Nephron progenitor cell (in vitro differentiated cells): ENCODE data around the gene KRT36.

Experiments used
- DNase-seq: peaks from one replicate; pipeline ENCODE4 v3.0.0; 2021
- H3K27ac Mint-ChIP-seq: 2 replicates; pipeline ENCODE4 v1.8.0; 2021; ENCODE audit warnings: mild to moderate bottlenecking, moderate library complexity, mixed read lengths
- H3K27me3 Mint-ChIP-seq: 2 replicates; pipeline ENCODE4 v1.8.0; 2021; ENCODE audit warnings: mild to moderate bottlenecking, low read depth, mixed read lengths; ENCODE audit not compliant: poor library complexity
- H3K36me3 Mint-ChIP-seq: 2 replicates; pipeline ENCODE4 v1.8.0; 2021; ENCODE audit warnings: low read depth, mixed read lengths
- H3K4me1 Mint-ChIP-seq: 2 replicates; pipeline ENCODE4 v1.8.0; 2021; ENCODE audit warnings: mixed read lengths
- H3K4me3 Mint-ChIP-seq: 2 replicates; pipeline ENCODE4 v1.8.0; 2021; ENCODE audit warnings: mild to moderate bottlenecking, moderate library complexity, mixed read lengths
- H3K9me3 Mint-ChIP-seq: 2 replicates; pipeline ENCODE4 v1.8.0; 2021; ENCODE audit warnings: mild to moderate bottlenecking, moderate library complexity, mixed read lengths
- TF ChIP-seq, protein P1 (sequence below): fragments of 200-600 bp; sonication (generic); IDR thresholded peaks from 2 replicates; pipeline ENCODE4 v1.5.0; 2021; ENCODE audit warnings: antibody characterized with exemption

Gene KRT36

GRCh38 chr17:41513168-41513547 is 23.4 kb upstream of the KRT36 start:
- TF ChIP-seq, protein P1, sequence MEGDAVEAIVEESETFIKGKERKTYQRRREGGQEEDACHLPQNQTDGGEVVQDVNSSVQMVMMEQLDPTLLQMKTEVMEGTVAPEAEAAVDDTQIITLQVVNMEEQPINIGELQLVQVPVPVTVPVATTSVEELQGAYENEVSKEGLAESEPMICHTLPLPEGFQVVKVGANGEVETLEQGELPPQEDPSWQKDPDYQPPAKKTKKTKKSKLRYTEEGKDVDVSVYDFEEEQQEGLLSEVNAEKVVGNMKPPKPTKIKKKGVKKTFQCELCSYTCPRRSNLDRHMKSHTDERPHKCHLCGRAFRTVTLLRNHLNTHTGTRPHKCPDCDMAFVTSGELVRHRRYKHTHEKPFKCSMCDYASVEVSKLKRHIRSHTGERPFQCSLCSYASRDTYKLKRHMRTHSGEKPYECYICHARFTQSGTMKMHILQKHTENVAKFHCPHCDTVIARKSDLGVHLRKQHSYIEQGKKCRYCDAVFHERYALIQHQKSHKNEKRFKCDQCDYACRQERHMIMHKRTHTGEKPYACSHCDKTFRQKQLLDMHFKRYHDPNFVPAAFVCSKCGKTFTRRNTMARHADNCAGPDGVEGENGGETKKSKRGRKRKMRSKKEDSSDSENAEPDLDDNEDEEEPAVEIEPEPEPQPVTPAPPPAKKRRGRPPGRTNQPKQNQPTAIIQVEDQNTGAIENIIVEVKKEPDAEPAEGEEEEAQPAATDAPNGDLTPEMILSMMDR = no peak
- DNase-seq = no peak
- peaks cover 4% of the 10 kb centered on the region for H3K4me1 Mint-ChIP-seq
- H3K9me3 Mint-ChIP-seq = no peaks in the 10 kb centered on the region
- no peaks in the 10 kb centered on the region for H3K36me3 Mint-ChIP-seq
- H3K4me3 Mint-ChIP-seq = no peak overlapping the region
- H3K27ac Mint-ChIP-seq = no peak overlapping the region
- peaks cover 7% of the 10 kb centered on the region for H3K27me3 Mint-ChIP-seq

GRCh38 chr17:41512546-41513167 is 22.9 kb upstream of the KRT36 start:
- no peak for DNase-seq
- H3K27ac Mint-ChIP-seq = no peak overlapping the region

DNA sequence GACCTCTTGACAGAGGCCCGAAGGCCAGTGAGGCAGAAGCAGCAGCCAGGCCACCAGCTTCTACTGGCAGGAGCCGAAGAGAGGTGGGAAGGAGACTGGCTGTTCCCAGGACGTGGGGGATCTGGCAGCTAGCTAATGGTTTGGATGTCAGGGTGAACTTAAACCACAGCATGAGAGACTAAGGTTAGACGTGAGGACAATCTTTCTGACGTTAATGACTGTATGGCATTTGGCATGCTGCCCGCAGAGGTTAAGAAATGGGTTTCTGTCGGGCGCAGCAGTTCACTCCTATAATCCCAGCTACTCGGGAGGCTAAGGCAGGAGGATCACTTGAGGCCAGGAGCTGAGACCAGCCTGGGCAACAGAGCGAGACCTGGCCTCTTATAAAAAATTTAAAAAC is 22.0 kb upstream of the KRT36 start:
- no peak overlapping the region for H3K4me3 Mint-ChIP-seq
- no peak for DNase-seq
- TF ChIP-seq, protein P1 = no peak
- no peaks in the 10 kb centered on the region for H3K36me3 Mint-ChIP-seq
- peaks cover 11% of the 10 kb centered on the region for H3K4me1 Mint-ChIP-seq
- H3K27ac Mint-ChIP-seq = no peak overlapping the region
- no peaks in the 10 kb centered on the region for H3K9me3 Mint-ChIP-seq
- H3K27me3 Mint-ChIP-seq = peaks cover 7% of the 10 kb centered on the region

More at GRCh38 chr17:41512546-41513167, 22.9 kb upstream of the KRT36 start:
- H3K36me3 Mint-ChIP-seq = no peaks in the 10 kb centered on the region
- peaks cover 7% of the 10 kb centered on the region for H3K27me3 Mint-ChIP-seq
- H3K9me3 Mint-ChIP-seq = no peaks in the 10 kb centered on the region
- TF ChIP-seq, protein P1 = no peak
- peaks cover 8% of the 10 kb centered on the region for H3K4me1 Mint-ChIP-seq
- H3K4me3 Mint-ChIP-seq = no peak overlapping the region

DNA sequence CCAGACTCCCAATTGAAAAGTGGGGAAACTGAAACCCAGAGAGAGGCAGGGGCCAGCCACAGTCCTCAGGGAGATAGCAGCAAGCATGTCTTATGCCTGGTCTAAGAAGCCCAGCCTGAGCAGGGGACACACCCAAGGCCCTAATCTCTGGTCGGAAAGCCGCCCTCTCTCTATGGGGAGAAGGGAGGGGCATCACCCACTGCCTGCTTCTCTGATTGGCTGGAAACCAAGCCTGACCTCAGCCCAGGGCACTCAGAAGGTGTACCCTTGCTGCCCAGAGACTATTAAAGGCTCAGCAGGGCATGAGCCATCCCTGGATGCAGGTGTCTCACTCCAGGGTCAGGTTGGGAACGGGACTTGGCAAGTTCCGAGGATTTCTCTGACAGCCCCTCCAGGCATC is 21.4 kb upstream of the KRT36 start:
- peaks cover 11% of the 10 kb centered on the region for H3K4me1 Mint-ChIP-seq
- H3K27ac Mint-ChIP-seq = no peak overlapping the region
- DNase-seq = no peak
- H3K36me3 Mint-ChIP-seq = no peaks in the 10 kb centered on the region
- peaks cover 7% of the 10 kb centered on the region for H3K27me3 Mint-ChIP-seq
- TF ChIP-seq, protein P1 = no peak
- no peaks in the 10 kb centered on the region for H3K9me3 Mint-ChIP-seq
- no peak overlapping the region for H3K4me3 Mint-ChIP-seq

DNA sequence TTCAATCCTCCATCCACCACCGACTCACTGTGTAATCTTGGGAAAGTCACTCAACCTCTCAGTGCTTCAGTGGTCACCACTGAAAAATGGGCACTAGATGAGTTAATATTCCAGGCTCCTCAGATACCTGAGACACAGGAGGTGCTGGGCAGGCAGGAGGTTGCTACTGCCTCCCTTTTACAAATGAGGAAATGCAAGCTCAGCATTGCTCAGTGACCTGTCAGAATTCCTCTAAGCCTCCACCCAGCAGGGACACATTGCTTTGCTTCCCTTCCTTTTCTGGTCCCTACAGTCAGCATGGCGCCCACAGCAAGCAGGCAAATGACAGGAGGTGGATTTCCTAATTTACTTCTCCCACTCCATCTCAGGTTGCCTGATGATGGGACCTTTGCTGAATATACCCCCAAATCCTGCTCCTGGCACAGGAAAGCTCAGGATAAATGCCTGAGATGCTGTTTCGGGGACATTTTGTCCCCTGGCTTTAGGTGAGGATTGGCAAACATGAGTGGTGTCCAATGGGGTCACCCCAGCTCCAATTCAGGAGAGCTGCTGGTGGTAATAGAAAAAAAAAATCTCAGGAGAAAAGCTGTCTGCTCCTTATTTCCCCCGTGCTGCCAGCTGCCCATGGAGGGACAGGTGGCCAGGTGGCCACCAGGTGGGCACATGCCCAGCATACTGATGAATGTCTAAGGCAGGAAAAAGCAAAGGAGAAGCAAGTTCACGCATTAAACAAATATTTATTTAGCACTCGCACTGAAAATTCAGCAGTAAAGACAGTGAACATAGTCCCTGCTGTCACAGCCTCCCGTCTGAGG is 20.7 kb upstream of the KRT36 start:
- no peaks in the 10 kb centered on the region for H3K9me3 Mint-ChIP-seq
- H3K4me1 Mint-ChIP-seq = peaks cover 11% of the 10 kb centered on the region
- H3K27me3 Mint-ChIP-seq = peaks cover 4% of the 10 kb centered on the region
- DNase-seq = no peak
- H3K27ac Mint-ChIP-seq = no peak overlapping the region
- H3K4me3 Mint-ChIP-seq = no peak overlapping the region
- H3K36me3 Mint-ChIP-seq = no peaks in the 10 kb centered on the region
- TF ChIP-seq, protein P1 = no peak
